C4-2B (cell line): ENCODE measurements around the gene FANCE.

Source experiments
- H3K27ac ChIP-seq: fragments of 450-650 bp; 2 replicates; pipeline ENCODE4 v1.5.1; 2017
- ZFX ChIP-seq: fragments of 450-650 bp; IDR thresholded peaks from 2 replicates; pipeline ENCODE4 v1.6.1; 2017
- TF ChIP-seq, protein P1 (sequence below): fragments of 450-650 bp; conservative IDR thresholded peaks from 2 replicates; pipeline ENCODE4 v1.5.1; 2017; ENCODE audit warnings: mild to moderate bottlenecking

Gene FANCE

DNA sequence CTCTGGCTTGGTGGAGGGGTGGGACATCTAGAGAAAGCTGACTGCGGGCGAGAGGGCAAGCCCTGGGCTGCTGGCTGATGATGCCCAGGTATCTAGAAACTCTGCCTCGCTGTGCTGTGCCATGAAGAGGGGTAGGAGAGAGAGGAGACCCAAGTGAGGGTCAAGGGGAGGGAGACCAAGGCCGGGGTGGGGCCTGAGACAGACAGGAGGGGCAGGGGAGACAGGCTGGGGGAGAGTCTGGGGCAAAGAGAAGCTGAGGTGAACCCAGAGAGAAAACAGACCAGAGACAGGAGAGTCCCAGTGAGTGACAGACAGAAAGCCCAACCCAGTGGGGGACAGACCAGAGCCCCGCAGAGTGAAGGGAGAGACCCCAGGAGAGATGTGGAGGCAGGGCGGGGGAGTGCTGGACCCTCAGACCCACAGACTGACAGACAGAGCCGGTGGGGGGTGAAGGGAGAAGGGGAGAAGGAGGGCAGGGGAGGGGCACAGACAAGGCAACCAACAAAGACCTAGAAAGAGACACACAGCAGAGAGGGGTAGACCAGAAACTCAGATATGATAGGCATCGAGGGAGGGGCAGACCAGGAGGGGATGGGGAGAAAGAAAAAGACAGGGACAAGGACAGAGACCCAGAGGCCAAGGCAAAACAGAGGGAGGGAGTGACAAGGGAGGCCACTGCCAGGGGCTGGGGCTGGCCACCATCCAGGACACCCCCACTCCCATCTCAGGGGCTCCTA lies 38.9 kb downstream of the FANCE start:
- H3K27ac ChIP-seq, result peak overlapping the region; percentile 8
- TF ChIP-seq ZFX, result no peak
- TF ChIP-seq, protein P1, sequence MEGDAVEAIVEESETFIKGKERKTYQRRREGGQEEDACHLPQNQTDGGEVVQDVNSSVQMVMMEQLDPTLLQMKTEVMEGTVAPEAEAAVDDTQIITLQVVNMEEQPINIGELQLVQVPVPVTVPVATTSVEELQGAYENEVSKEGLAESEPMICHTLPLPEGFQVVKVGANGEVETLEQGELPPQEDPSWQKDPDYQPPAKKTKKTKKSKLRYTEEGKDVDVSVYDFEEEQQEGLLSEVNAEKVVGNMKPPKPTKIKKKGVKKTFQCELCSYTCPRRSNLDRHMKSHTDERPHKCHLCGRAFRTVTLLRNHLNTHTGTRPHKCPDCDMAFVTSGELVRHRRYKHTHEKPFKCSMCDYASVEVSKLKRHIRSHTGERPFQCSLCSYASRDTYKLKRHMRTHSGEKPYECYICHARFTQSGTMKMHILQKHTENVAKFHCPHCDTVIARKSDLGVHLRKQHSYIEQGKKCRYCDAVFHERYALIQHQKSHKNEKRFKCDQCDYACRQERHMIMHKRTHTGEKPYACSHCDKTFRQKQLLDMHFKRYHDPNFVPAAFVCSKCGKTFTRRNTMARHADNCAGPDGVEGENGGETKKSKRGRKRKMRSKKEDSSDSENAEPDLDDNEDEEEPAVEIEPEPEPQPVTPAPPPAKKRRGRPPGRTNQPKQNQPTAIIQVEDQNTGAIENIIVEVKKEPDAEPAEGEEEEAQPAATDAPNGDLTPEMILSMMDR, result no peak

- no peak for TF ChIP-seq ZFX
- TF ChIP-seq, protein P1, result no peak
- peak overlapping the region; percentile 8 for H3K27ac ChIP-seq
Measured at GRCh38 chr6:35491558-35492257, 39.6 kb downstream of the FANCE start.

- TF ChIP-seq ZFX, result no peak
- TF ChIP-seq, protein P1, result no peak
- H3K27ac ChIP-seq, result peak overlapping the region; percentile 8; the same call in 1 of the 2 replicates
Measured at GRCh38 chr6:35492258-35492973, 40.3 kb downstream of the FANCE start.

GRCh38 chr6:35492974-35493284 lies 40.8 kb downstream of the FANCE start:
- no peak overlapping the region for H3K27ac ChIP-seq
- TF ChIP-seq ZFX, result no peak
- TF ChIP-seq, protein P1, result no peak

GRCh38 chr6:35493307-35493983 lies 41.3 kb downstream of the FANCE start:
- TF ChIP-seq ZFX, result no peak
- TF ChIP-seq, protein P1, result no peak
- H3K27ac ChIP-seq, result no peak overlapping the region

DNA sequence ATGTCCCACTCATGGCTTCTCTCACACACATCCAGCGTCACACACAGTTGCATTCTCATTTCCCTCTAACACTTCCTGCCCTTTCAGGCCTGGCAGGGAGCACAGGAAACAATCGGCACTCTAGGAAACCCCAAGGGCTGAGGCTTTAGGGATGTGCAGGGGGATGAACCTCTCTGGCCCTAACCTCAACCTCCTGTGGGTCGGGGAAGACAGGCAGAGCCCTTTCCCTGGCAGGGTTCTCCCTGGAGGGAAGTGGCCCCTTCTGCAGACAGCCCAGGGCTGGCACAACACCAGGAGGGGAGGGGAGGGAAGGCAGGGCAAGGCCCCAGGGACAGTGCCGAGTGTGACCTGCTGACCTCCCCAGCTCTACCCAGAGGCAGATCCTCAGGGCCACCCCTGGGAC lies 42.0 kb downstream of the FANCE start:
- no peak for TF ChIP-seq ZFX
- TF ChIP-seq, protein P1, result no peak
- H3K27ac ChIP-seq, result no peak overlapping the region
